G401.6 (cell line): Measurements from ENCODE around the gene HDAC10.
A peak's percentile ranks its signal among the peaks of the same experiment; 100 is the strongest.

ENCODE experiments used
- FAIRE-seq: peaks from 2 replicates; lab custom pipeline; 2012; peaks lifted over from hg19 to GRCh38; lab: Jason Lieb, UNC

HDAC10 gene

GRCh38 chr22:50253941-50254340, 2.9 kb upstream of the HDAC10 start:
- FAIRE-seq = no peak

GRCh38 chr22:50253046-50253915, 2.2 kb upstream of the HDAC10 start:
- FAIRE-seq = no peak

- FAIRE-seq = peak; percentile 67
Measured at GRCh38 chr22:50252082-50253045, 1.3 kb upstream of the HDAC10 start.

- FAIRE-seq = no peak
Measured at GRCh38 chr22:50251477-50252081, 514 bp upstream of the HDAC10 start.

GRCh38 chr22:50250249-50250554, 863 bp downstream of the HDAC10 start:
- no peak for FAIRE-seq

- no peak for FAIRE-seq
Measured at GRCh38 chr22:50249341-50250248, 1.5 kb downstream of the HDAC10 start.

- FAIRE-seq = no peak
Measured at GRCh38 chr22:50248196-50249081, 2.6 kb downstream of the HDAC10 start.

GRCh38 chr22:50247748-50248147, 3.3 kb downstream of the HDAC10 start:
- no peak for FAIRE-seq

GRCh38 chr22:50246242-50247175, 4.6 kb downstream of the HDAC10 start:
- no peak for FAIRE-seq

- FAIRE-seq = no peak
Measured at GRCh38 chr22:50245214-50246072, 5.6 kb downstream of the HDAC10 start.

GRCh38 chr22:50244420-50245213, 6.4 kb downstream of the HDAC10 start, which contains the start of gene TUBGCP6:
TSS of gene TUBGCP6 (minus strand) at chr22:50245023. CDS start at chr22:50244459, 564 bp downstream.
- peak; percentile 90 for FAIRE-seq

- no peak for FAIRE-seq
Measured at GRCh38 chr22:50243685-50244419, 7.2 kb downstream of the HDAC10 start.

- no peak for FAIRE-seq
Measured at GRCh38 chr22:50242406-50242949, 8.6 kb downstream of the HDAC10 start.

GRCh38 chr22:50238755-50239154, 12.3 kb downstream of the HDAC10 start:
- no peak for FAIRE-seq

- no peak for FAIRE-seq
Measured at GRCh38 chr22:50236731-50237409, 14.2 kb downstream of the HDAC10 start.

GRCh38 chr22:50233223-50233622, 17.8 kb downstream of the HDAC10 start:
- no peak for FAIRE-seq
